ENCODE data around the gene PMPCB. TPM values are rescaled to one million over a fixed set of nuclear protein-coding genes. Genes with fewer than 3 reads are reported as not detected.

Gene PMPCB
- total and polyA plus RNA-seq, 5 experiments from 2014 or later = 75.0 to 89.0 (median 80.0) TPM

Other genes with a start within 250 kb of the PMPCB start
- 1 to 10 TPM; 2.5 to 3.3 TPM for gene FBXL13, start 222.6 kb upstream of the PMPCB start, total RNA-seq
- gene FBXL13, start 222.6 kb upstream of the PMPCB start, polyA plus RNA-seq = 1 to 10 TPM in 1 of 3 donors, under 1 TPM in 2; 0.28 to 1.3 (median 0.85) TPM
- gene ARMC10, start 222.3 kb upstream of the PMPCB start, total RNA-seq = 10 to 100 TPM; 27.3 to 28.7 TPM
- 10 to 100 TPM; 38.3 to 45.8 (median 41.0) TPM for gene ARMC10, start 222.3 kb upstream of the PMPCB start, polyA plus RNA-seq
- gene NAPEPLD, start 148.3 kb upstream of the PMPCB start, total RNA-seq = 10 to 100 TPM; 16.2 to 16.9 TPM
- 1 to 10 TPM; 4.9 to 8.2 (median 5.3) TPM for gene NAPEPLD, start 148.3 kb upstream of the PMPCB start, polyA plus RNA-seq
- gene DNAJC2, start 47.3 kb downstream of the PMPCB start, total RNA-seq = 10 to 100 TPM; 42.7 to 43.2 TPM
- gene DNAJC2, start 47.3 kb downstream of the PMPCB start, polyA plus RNA-seq = 10 to 100 TPM; 14.8 to 28.0 (median 21.8) TPM
- gene PSMC2, start 50.2 kb downstream of the PMPCB start, total RNA-seq = 10 to 100 TPM; 68.8 to 73.5 TPM
- gene PSMC2, start 50.2 kb downstream of the PMPCB start, polyA plus RNA-seq = 10 to 100 TPM; 90.3 to 95.5 (median 94.2) TPM
- not detected for gene SLC26A5, start 148.8 kb downstream of the PMPCB start, total RNA-seq
- gene SLC26A5, start 148.8 kb downstream of the PMPCB start, polyA plus RNA-seq = not detected